Caco-2 (cell line): ENCODE measurements around the gene C1R. TPM values are rescaled to one million over a fixed set of nuclear protein-coding genes. Genes with fewer than 3 reads are reported as not detected.

ENCODE experiments used
- BruUV-seq: library from RNA; stranded (reverse); fragments of 400-500 nt; replicated peaks from 2 replicates; lab custom pipeline; 2021; lab: Mats Ljungman, UMichigan
- CTCF ChIA-PET: fragments of 300-600 bp; sonication (Branson Sonifier 250); formaldehyde crosslinking; loops from one replicate; lab custom pipeline; 2022; ENCODE audit warnings: antibody characterized with exemption; lab: Charles Lee
- POLR2A ChIA-PET: fragments of 300-600 bp; sonication (Branson Sonifier 250); formaldehyde crosslinking; loops from one replicate; lab custom pipeline; 2022; ENCODE audit warnings: antibody characterized with exemption; lab: Charles Lee
- DNase-seq, 2 experiments: peaks; one replicate each; pipeline versions ENCODE4 v3.0.0 to v3.0.0-alpha.2; 2020 to 2022
- H3K27me3 ChIP-seq: replicated peaks from 2 replicates; pipeline ENCODE4 v1.6.0; 2011; ENCODE audit warnings: low read length; ENCODE audit not compliant: control insufficient read depth, insufficient read depth
- H3K36me3 ChIP-seq: 2 replicates; pipeline ENCODE4 v1.5.1; 2011; ENCODE audit warnings: low read length; ENCODE audit not compliant: control insufficient read depth, insufficient read depth
- H3K4me1 ChIP-seq: fragments of 250-450 bp; sonication (Bioruptor Pico); 2 replicates; pipeline ENCODE4 v1.5.1; 2020; ENCODE audit warnings: mild to moderate bottlenecking
- H3K4me3 ChIP-seq: 2 replicates; pipeline ENCODE4 v1.5.1; 2011; ENCODE audit warnings: low read depth, mild to moderate bottlenecking, control low read depth, low read length
- H3K9me3 ChIP-seq: fragments of 250-450 bp; sonication (Bioruptor Pico); 2 replicates; pipeline ENCODE4 v1.5.1; 2020; ENCODE audit warnings: mild to moderate bottlenecking, moderate library complexity
- H3K27ac Mint-ChIP-seq: one replicate; pipeline ENCODE4 v1.8.0; 2022; ENCODE audit warnings: mixed read lengths; ENCODE audit not compliant: unreplicated experiment
- H3K27me3 Mint-ChIP-seq: one replicate; pipeline ENCODE4 v1.8.0; 2022; ENCODE audit warnings: mixed read lengths; ENCODE audit not compliant: insufficient read depth, unreplicated experiment
- H3K36me3 Mint-ChIP-seq: one replicate; pipeline ENCODE4 v1.8.0; 2022; ENCODE audit warnings: mild to moderate bottlenecking, mixed read lengths; ENCODE audit not compliant: insufficient read depth, unreplicated experiment
- H3K4me1 Mint-ChIP-seq: one replicate; pipeline ENCODE4 v1.8.0; 2022; ENCODE audit warnings: low read depth, mixed read lengths; ENCODE audit not compliant: unreplicated experiment
- H3K4me3 Mint-ChIP-seq: one replicate; pipeline ENCODE4 v1.8.0; 2022; ENCODE audit warnings: mild to moderate bottlenecking, moderate library complexity, mixed read lengths; ENCODE audit not compliant: unreplicated experiment
- H3K9me3 Mint-ChIP-seq: one replicate; pipeline ENCODE4 v1.8.0; 2022; ENCODE audit warnings: mixed read lengths; ENCODE audit not compliant: unreplicated experiment
- CTCF ChIP-seq, 2 experiments: fragments of 200-600 bp in 1 of 2; IDR thresholded peaks; 1 replicate in 1 of 2; 2 replicates in 1 of 2; pipeline versions ENCODE4 v1.5.1 to v1.8.0; 2011 to 2022; ENCODE audit warnings: antibody characterized with exemption in 1 of 2, control low read depth in 1 of 2, inconsistent platforms in 1 of 2, low read depth in 1 of 2, low read length in 1 of 2, mild to moderate bottlenecking in 1 of 2, moderate library complexity in 1 of 2; ENCODE audit not compliant: insufficient read depth in 1 of 2, severe bottlenecking in 1 of 2, unreplicated experiment in 1 of 2
- intact Hi-C: fragments of 100-400 bp; cut with micrococcal nuclease; formaldehyde crosslinking; loops from one replicate; pipeline ENCODE4 v1.10.0; 2022; ENCODE audit not compliant: unreplicated experiment
- total RNA-seq: library from RNA; stranded (reverse); gene quantifications from 2 replicates; pipeline ENCODE4 v1.2.3, GENCODE V29; 2022

C1R gene
- total RNA-seq, 1 experiment from 2014 or later, result 3.9 TPM

- peak; percentile 43 to 61 for DNase-seq
- peak; percentile 90 to 98 for TF ChIP-seq CTCF (IDR thresholded peaks at IDR 0.05; ENCODE audit: insufficient read depth in 1 of 2, low read depth in 1 of 2, low read length in 1 of 2, severe bottlenecking in 1 of 2, unreplicated experiment in 1 of 2)
- CTCF ChIA-PET, result interaction anchor here (0.5 to 2.3 kb wide), 9 partner anchors 31 to 241 kb away, joined by 3 to 24 read pairs (median 5); partner anchors contain the start of genes C12orf57, RNU7-1 and SPSB2
These were observed 21.2 kb upstream of the C1R start for GRCh38 chr12:7113389-7113871.

GRCh38 chr12:7112041-7112440, 19.8 kb upstream of the C1R start:
- H3K27me3 ChIP-seq, result no peaks in the 10 kb centered on the region
- peak in 1 of 2 experiments; percentile 17 for DNase-seq
- no peaks in the 10 kb centered on the region for H3K9me3 Mint-ChIP-seq
- no peaks in the 10 kb centered on the region for H3K4me1 ChIP-seq
- CTCF ChIA-PET, result interaction anchor here (0.9 to 2.3 kb wide), 8 partner anchors 9 to 239 kb away, joined by 3 to 24 read pairs (median 6); partner anchors contain the start of genes C12orf57, C1S, RNU7-1 and SPSB2
- no peak overlapping the region for H3K4me3 Mint-ChIP-seq
- no peak overlapping the region for H3K4me3 ChIP-seq
- intact Hi-C loops, result no loop called here
- H3K4me1 Mint-ChIP-seq, result peaks cover 12% of the 10 kb centered on the region
- peaks cover 17% of the 10 kb centered on the region for H3K36me3 Mint-ChIP-seq
- no peaks in the 10 kb centered on the region for H3K9me3 ChIP-seq
- H3K27ac Mint-ChIP-seq, result no peak overlapping the region
- no TSS peak for BruUV-seq
- POLR2A ChIA-PET, result no interaction called here
- H3K27me3 Mint-ChIP-seq, result no peaks in the 10 kb centered on the region
- no peak for TF ChIP-seq CTCF (IDR thresholded peaks at IDR 0.05; ENCODE audit: insufficient read depth in 1 of 2, low read depth in 1 of 2, low read length in 1 of 2, severe bottlenecking in 1 of 2, unreplicated experiment in 1 of 2)
- peaks cover 1% of the 10 kb centered on the region; the same call in 1 of the 2 replicates for H3K36me3 ChIP-seq

More at GRCh38 chr12:7113389-7113871, 21.2 kb upstream of the C1R start:
- Mint-ChIP-seq H3K27ac (no peak overlapping the region), H3K4me3 (no peak overlapping the region), H3K9me3 (no peaks in the 10 kb centered on the region), H3K27me3 (no peaks in the 10 kb centered on the region), H3K36me3 (peaks cover 8% of the 10 kb centered on the region), H3K4me1 (peaks cover 6% of the 10 kb centered on the region)
- H3K36me3 ChIP-seq, result peaks cover 1% of the 10 kb centered on the region; the same call in 1 of the 2 replicates
- no peaks in the 10 kb centered on the region for H3K9me3 ChIP-seq
- no TSS peak for BruUV-seq
- POLR2A ChIA-PET, result interaction anchor here (0.5 to 1.4 kb wide), 3 partner anchors 167 to 193 kb away, joined by 3 to 11 read pairs (median 8); partner anchors contain the start of gene RNU7-1
- H3K4me3 ChIP-seq, result no peak overlapping the region
- no peaks in the 10 kb centered on the region for H3K4me1 ChIP-seq
- no peaks in the 10 kb centered on the region for H3K27me3 ChIP-seq
- intact Hi-C loops, result loop anchor here (1.0 kb wide), 2 partner anchors 53 to 167 kb away; partner anchors contain the start of gene C1S

GRCh38 chr12:7110661-7111060, 18.4 kb upstream of the C1R start:
- BruUV-seq, result no TSS peak
- Mint-ChIP-seq H3K36me3 (peaks cover 26% of the 10 kb centered on the region), H3K4me3 (no peak overlapping the region), H3K4me1 (peaks cover 12% of the 10 kb centered on the region), H3K27ac (no peak overlapping the region), H3K27me3 (no peaks in the 10 kb centered on the region), H3K9me3 (peaks cover 11% of the 10 kb centered on the region)
- H3K27me3 ChIP-seq, result no peaks in the 10 kb centered on the region
- no peak for DNase-seq
- intact Hi-C loops, result no loop called here
- POLR2A ChIA-PET, result no interaction called here
- no peaks in the 10 kb centered on the region for H3K4me1 ChIP-seq
- CTCF ChIA-PET, result interaction anchor here (0.6 to 1.9 kb wide), 6 partner anchors 9 to 220 kb away, joined by 3 to 10 read pairs (median 4); partner anchors contain the start of gene C1S
- TF ChIP-seq CTCF (IDR thresholded peaks at IDR 0.05; ENCODE audit: insufficient read depth in 1 of 2, low read depth in 1 of 2, low read length in 1 of 2, severe bottlenecking in 1 of 2, unreplicated experiment in 1 of 2), result no peak
- no peak overlapping the region for H3K4me3 ChIP-seq
- peaks cover 1% of the 10 kb centered on the region; the same call in 1 of the 2 replicates for H3K36me3 ChIP-seq
- H3K9me3 ChIP-seq, result peaks cover 12% of the 10 kb centered on the region
